ENCODE results near the gene GTPBP1. TPM values are rescaled to one million over a fixed set of nuclear protein-coding genes. Genes with fewer than 3 reads are reported as not detected.

Gene GTPBP1
- total RNA-seq, 4 donors from 2014 or later: 16.2 to 71.5 (median 56.1) TPM

GRCh38 chr22:38750104-38750503 is 44.4 kb downstream of the GTPBP1 start:
- Histone ChIP-seq H3K27me3 (no peaks in the 10 kb centered on the region), H3K4me3 (no peak overlapping the region), H3K27ac (no peak overlapping the region), H3K4me1 (peaks cover 3 to 10% of the 10 kb centered on the region in 2 donors), H3K9me3 (no peaks in the 10 kb centered on the region), H3K36me3 (no peaks in the 10 kb centered on the region)
- no peak for DNase-seq
- intact Hi-C loops (cut with DNase I; ENCODE audit: low total_unique reads): no loop called here
- TF ChIP-seq CTCF (IDR thresholded peaks at IDR 0.05) (no peak), POLR2A (IDR thresholded peaks at IDR 0.05) (no peak)

- H3K4me3 ChIP-seq: no peak overlapping the region
- H3K9me3 ChIP-seq: no peaks in the 10 kb centered on the region
- H3K36me3 ChIP-seq: no peaks in the 10 kb centered on the region
- no peak for DNase-seq
- H3K27ac ChIP-seq: no peak overlapping the region
- intact Hi-C loops (cut with DNase I; ENCODE audit: low total_unique reads): no loop called here
- no peaks in the 10 kb centered on the region for H3K27me3 ChIP-seq
- TF ChIP-seq POLR2A (IDR thresholded peaks at IDR 0.05): no peak
- TF ChIP-seq CTCF (IDR thresholded peaks at IDR 0.05): no peak
- peaks cover 3 to 10% of the 10 kb centered on the region in 2 donors for H3K4me1 ChIP-seq
Measured at GRCh38 chr22:38750638-38751037, 44.9 kb downstream of the GTPBP1 start.

- Histone ChIP-seq H3K4me1 (peaks cover 3 to 10% of the 10 kb centered on the region in 2 donors), H3K27me3 (no peaks in the 10 kb centered on the region), H3K27ac (no peak overlapping the region), H3K9me3 (no peaks in the 10 kb centered on the region), H3K36me3 (no peaks in the 10 kb centered on the region), H3K4me3 (no peak overlapping the region)
- intact Hi-C loops (cut with DNase I; ENCODE audit: low total_unique reads): no loop called here
- no peak for DNase-seq
- no peak for TF ChIP-seq CTCF (IDR thresholded peaks at IDR 0.05)
- TF ChIP-seq POLR2A (IDR thresholded peaks at IDR 0.05): no peak
Measured at GRCh38 chr22:38751066-38751421, 45.3 kb downstream of the GTPBP1 start.

GRCh38 chr22:38751422-38752346 is 45.9 kb downstream of the GTPBP1 start:
- TF ChIP-seq CTCF (IDR thresholded peaks at IDR 0.05): no peak
- Histone ChIP-seq H3K4me1 (peaks cover 3 to 10% of the 10 kb centered on the region in 2 donors), H3K4me3 (no peak overlapping the region), H3K9me3 (no peaks in the 10 kb centered on the region), H3K27me3 (no peaks in the 10 kb centered on the region), H3K27ac (no peak overlapping the region), H3K36me3 (no peaks in the 10 kb centered on the region)
- DNase-seq: no peak
- intact Hi-C loops (cut with DNase I; ENCODE audit: low total_unique reads): no loop called here

- peak in 1 of 2 donors; percentile 6 for TF ChIP-seq POLR2A (IDR thresholded peaks at IDR 0.05)
- no peak for TF ChIP-seq CTCF (IDR thresholded peaks at IDR 0.05)
- Histone ChIP-seq H3K36me3 (no peaks in the 10 kb centered on the region), H3K4me1 (peaks cover 3 to 10% of the 10 kb centered on the region in 2 donors), H3K4me3 (peak overlapping the region; percentile 41 to 75), H3K27ac (peak overlapping the region; percentile 90 to 92), H3K27me3 (no peaks in the 10 kb centered on the region), H3K9me3 (no peaks in the 10 kb centered on the region)
- intact Hi-C loops (cut with DNase I; ENCODE audit: low total_unique reads): no loop called here
- peak; percentile 74 to 88 for DNase-seq
Measured at GRCh38 chr22:38753948-38754750, 48.4 kb downstream of the GTPBP1 start.

Measured in uterus (tissue), 4 donors.